Measurements from ENCODE around the gene PRLHR. TPM values are rescaled to one million over a fixed set of nuclear protein-coding genes. Genes with fewer than 3 reads are reported as not detected.

The PRLHR gene
- total and polyA plus RNA-seq, 11 donors, result not detected

GRCh38 chr10:118633786-118634185, 38.3 kb upstream of the PRLHR start:
- Histone ChIP-seq H3K27ac (no peak overlapping the region), H3K27me3 (no peaks in the 10 kb centered on the region), H3K4me1 (peaks cover 0 to 6% (median 0%) of the 10 kb centered on the region in 12 donors), H3K9me3 (no peaks in the 10 kb centered on the region), H3K36me3 (no peaks in the 10 kb centered on the region), H3K4me3 (no peak overlapping the region)
- ATAC-seq, result no peak
- TF ChIP-seq POLR2A (IDR thresholded peaks at IDR 0.05), result no peak
- intact Hi-C loops (cut with DNase I), result no loop called here
- no peak for DNase-seq
- 64 to 76% (median 67%) methylated on average over 7 of the region's 7 CpGs for WGBS, 4 donors

- no peak overlapping the region for H3K4me3 ChIP-seq
- H3K27me3 ChIP-seq, result peaks cover 0 to 9% (median 0%) of the 10 kb centered on the region in 9 donors
- intact Hi-C loops (cut with DNase I), result no loop called here
- H3K36me3 ChIP-seq, result no peaks in the 10 kb centered on the region
- H3K9me3 ChIP-seq, result no peaks in the 10 kb centered on the region
- H3K4me1 ChIP-seq, result peaks cover 0 to 9% (median 0%) of the 10 kb centered on the region in 12 donors
- no peak for ATAC-seq
- H3K27ac ChIP-seq, result peak overlapping the region in 1 of 12 donors; percentile 58
- DNase-seq, result no peak
- TF ChIP-seq POLR2A (IDR thresholded peaks at IDR 0.05) (no peak), CTCF (IDR thresholded peaks at IDR 0.05) (no peak)
- 34 to 43% (median 39%) methylated on average over 3 of the region's 3 CpGs for WGBS, 4 donors
These were observed 33.8 kb upstream of the PRLHR start for GRCh38 chr10:118629211-118629610.

- no peak for ATAC-seq
- peak overlapping the region in 1 of 12 donors; percentile 58 for H3K27ac ChIP-seq
These were observed 32.9 kb upstream of the PRLHR start for GRCh38 chr10:118628397-118628796.

GRCh38 chr10:118626953-118627352, 31.5 kb upstream of the PRLHR start:
- intact Hi-C loops (cut with DNase I), result no loop called here
- H3K9me3 ChIP-seq, result no peaks in the 10 kb centered on the region
- H3K4me3 ChIP-seq, result no peak overlapping the region
- DNase-seq, result no peak
- TF ChIP-seq POLR2A (IDR thresholded peaks at IDR 0.05), result no peak
- peak in 1 of 12 donors; percentile 15 for TF ChIP-seq CTCF (IDR thresholded peaks at IDR 0.05)
- H3K27me3 ChIP-seq, result peaks cover 0 to 9% (median 0%) of the 10 kb centered on the region in 9 donors
- no peaks in the 10 kb centered on the region for H3K36me3 ChIP-seq
- no peak for ATAC-seq
- 44 to 64% (median 54%) methylated on average over 3 of the region's 3 CpGs for WGBS, 4 donors
- no peak overlapping the region for H3K27ac ChIP-seq
- H3K4me1 ChIP-seq, result peaks cover 0 to 9% (median 0%) of the 10 kb centered on the region in 12 donors

More at GRCh38 chr10:118628397-118628796, 32.9 kb upstream of the PRLHR start:
- Histone ChIP-seq H3K9me3 (no peaks in the 10 kb centered on the region), H3K4me3 (no peak overlapping the region), H3K36me3 (no peaks in the 10 kb centered on the region), H3K4me1 (peaks cover 0 to 9% (median 0%) of the 10 kb centered on the region in 12 donors), H3K27me3 (peaks cover 0 to 9% (median 0%) of the 10 kb centered on the region in 9 donors)
- no peak for TF ChIP-seq CTCF (IDR thresholded peaks at IDR 0.05)
- no peak for TF ChIP-seq POLR2A (IDR thresholded peaks at IDR 0.05)
- no peak for DNase-seq
- intact Hi-C loops (cut with DNase I), result no loop called here

- DNase-seq (no peak), ATAC-seq (no peak)
- TF ChIP-seq CTCF (IDR thresholded peaks at IDR 0.05), result no peak
- TF ChIP-seq POLR2A (IDR thresholded peaks at IDR 0.05), result no peak
- H3K4me1 ChIP-seq, result peaks cover 0 to 9% (median 0%) of the 10 kb centered on the region in 12 donors
- H3K36me3 ChIP-seq, result no peaks in the 10 kb centered on the region
- peaks cover 0 to 10% (median 0%) of the 10 kb centered on the region in 9 donors for H3K27me3 ChIP-seq
- H3K9me3 ChIP-seq, result no peaks in the 10 kb centered on the region
- intact Hi-C loops (cut with DNase I), result no loop called here
- H3K27ac ChIP-seq, result no peak overlapping the region
- WGBS, 4 donors, result 58 to 77% (median 76%) methylated on average over 3 of the region's 3 CpGs
- H3K4me3 ChIP-seq, result no peak overlapping the region
These were observed 30.1 kb upstream of the PRLHR start for GRCh38 chr10:118625504-118625903.
